GM18867 (cell line): ENCODE results near the gene HGFAC.

Experiments
- ATAC-seq: cut with Tn5 transposase; IDR thresholded peaks from one replicate; pipeline ENCODE4 v1.9.1; 2021; ENCODE audit warnings: mild to moderate bottlenecking, moderate library complexity; ENCODE audit not compliant: unreplicated experiment

Gene HGFAC

GRCh38 chr4:3471886-3472285 lies 30.1 kb downstream of the HGFAC start:
- no peak for ATAC-seq

GRCh38 chr4:3472411-3473141 lies 30.8 kb downstream of the HGFAC start:
- ATAC-seq: no peak

GRCh38 chr4:3473181-3473950 lies 31.6 kb downstream of the HGFAC start:
- no peak for ATAC-seq

GRCh38 chr4:3473996-3474765 lies 32.4 kb downstream of the HGFAC start:
- no peak for ATAC-seq

GRCh38 chr4:3475041-3475712 lies 33.4 kb downstream of the HGFAC start:
- no peak for ATAC-seq

- no peak for ATAC-seq
Observed at GRCh38 chr4:3475713-3476260, 34.0 kb downstream of the HGFAC start.

- ATAC-seq: no peak
Observed at GRCh38 chr4:3476341-3476747, 34.6 kb downstream of the HGFAC start.

GRCh38 chr4:3476936-3477749 lies 35.4 kb downstream of the HGFAC start:
- ATAC-seq: no peak

- ATAC-seq: no peak
Observed at GRCh38 chr4:3477750-3478430, 36.1 kb downstream of the HGFAC start.

- ATAC-seq: no peak
Observed at GRCh38 chr4:3478446-3479357, 36.9 kb downstream of the HGFAC start.

GRCh38 chr4:3479358-3480101 lies 37.8 kb downstream of the HGFAC start:
- no peak for ATAC-seq

GRCh38 chr4:3480528-3481112 lies 38.9 kb downstream of the HGFAC start:
- peak; percentile 67 for ATAC-seq

GRCh38 chr4:3481113-3481531 lies 39.4 kb downstream of the HGFAC start:
- ATAC-seq: no peak

GRCh38 chr4:3481783-3482393 lies 40.1 kb downstream of the HGFAC start:
- ATAC-seq: no peak

- no peak for ATAC-seq
Observed at GRCh38 chr4:3482707-3483106, 40.9 kb downstream of the HGFAC start.

- ATAC-seq: no peak
Observed at GRCh38 chr4:3483471-3483921, 41.7 kb downstream of the HGFAC start.
